Stimulated activated naive CD8-positive, alpha-beta T cell treated with anti-CD3 and anti-CD28 coated beads, Interleukin-15, Interleukin-2, amounts not matched to agents 100 U/mL and 50 U/mL, for 24 hours (primary cell): Measurements from ENCODE around the gene IL18RAP.

Experiments
- ATAC-seq: fragments of 150-1000 bp; cut with Tn5 transposase; one replicate; pipeline ENCODE4 v1.10.0; 2021
- DNase-seq: peaks from one replicate; pipeline ENCODE4 v3.0.0; 2021

The IL18RAP gene

DNA sequence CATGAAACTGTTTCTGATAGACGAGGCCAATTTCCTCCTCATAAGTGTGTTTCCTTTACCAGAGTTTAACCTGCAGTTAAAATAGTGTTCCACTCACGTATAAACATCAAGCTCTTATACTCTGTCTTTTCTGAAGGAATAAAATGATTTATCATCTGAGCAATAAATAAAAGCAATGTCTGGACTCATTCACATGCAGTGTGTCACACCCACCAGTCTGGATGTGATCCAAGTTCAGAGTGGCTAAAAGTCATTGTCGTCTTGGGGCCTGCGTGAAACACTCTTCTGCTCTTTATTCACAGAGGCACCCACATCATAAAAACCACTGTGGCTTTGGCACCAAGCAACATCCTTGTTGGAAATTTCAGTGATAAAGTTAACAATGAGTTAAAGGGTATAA, 30.5 kb downstream of the IL18RAP start:
- ATAC-seq (no peak), DNase-seq (no peak)

DNA sequence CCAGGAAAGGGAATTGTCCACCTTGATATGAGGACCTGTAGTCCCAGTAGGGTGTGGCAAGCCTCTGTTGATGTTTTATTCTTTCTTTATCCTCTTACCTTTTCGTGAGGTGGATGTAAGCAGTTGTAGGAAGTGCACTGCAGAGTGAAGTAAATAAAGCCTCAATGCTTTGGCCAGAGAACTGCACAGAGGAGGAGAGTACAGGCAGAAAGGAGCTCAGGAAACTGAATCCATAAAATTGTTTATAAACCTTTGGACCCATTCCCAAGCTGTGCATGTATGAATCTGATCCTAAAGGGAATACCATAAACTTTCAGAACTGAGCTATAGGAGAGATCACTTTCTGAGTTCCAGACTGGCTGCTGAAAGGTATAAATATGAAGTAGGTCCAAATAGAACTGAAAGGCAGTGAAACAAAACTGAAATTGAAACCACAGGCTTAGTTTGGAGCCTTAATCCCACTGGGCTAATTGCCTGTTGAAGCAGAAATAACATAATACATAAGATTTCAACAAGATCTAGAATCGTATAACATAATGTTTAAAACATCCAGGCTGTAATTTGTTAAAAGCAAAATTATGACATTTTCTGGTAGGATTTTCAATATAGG, 32.2 kb downstream of the IL18RAP start:
- no peak for ATAC-seq
- DNase-seq: no peak

DNA sequence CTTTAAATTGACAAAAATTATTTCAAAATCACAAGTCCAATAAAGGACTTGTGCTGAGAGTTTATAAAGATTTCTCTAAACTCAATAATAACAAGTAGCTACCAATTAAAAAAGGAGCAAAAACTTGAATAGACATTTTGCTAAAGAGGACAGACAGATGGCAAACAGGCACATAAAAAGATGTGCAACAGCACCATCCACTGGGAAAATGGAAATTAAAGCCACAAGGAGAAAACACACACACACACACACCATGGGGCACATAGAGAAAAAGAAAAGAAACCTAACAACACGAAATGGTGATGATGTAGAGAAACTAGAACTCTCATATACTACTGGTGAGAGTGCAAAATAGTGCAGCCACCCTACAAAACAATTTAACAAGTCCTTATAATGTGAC, 37.5 kb downstream of the IL18RAP start:
- peak; percentile 28 for ATAC-seq
- no peak for DNase-seq

DNA sequence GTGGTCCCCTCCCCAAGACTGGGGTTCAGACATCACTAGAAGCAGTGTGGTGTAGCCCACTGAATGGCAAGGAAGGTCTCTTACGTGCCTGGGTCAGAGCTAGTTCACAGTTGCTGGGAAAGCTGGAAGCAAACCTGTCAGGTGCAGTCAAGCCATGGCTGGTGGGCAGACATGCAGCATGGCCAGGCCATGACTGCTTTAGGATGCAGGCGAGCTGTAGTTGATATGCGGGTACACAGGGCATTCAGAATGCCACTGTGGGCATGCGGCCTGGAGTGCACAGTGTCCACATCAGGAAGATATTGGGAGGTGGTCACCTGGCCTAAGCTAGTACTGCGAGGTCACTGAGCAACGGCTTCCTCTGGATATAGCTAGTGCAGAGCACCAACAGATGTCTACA, 38.2 kb downstream of the IL18RAP start:
- DNase-seq (no peak), ATAC-seq (no peak)

DNA sequence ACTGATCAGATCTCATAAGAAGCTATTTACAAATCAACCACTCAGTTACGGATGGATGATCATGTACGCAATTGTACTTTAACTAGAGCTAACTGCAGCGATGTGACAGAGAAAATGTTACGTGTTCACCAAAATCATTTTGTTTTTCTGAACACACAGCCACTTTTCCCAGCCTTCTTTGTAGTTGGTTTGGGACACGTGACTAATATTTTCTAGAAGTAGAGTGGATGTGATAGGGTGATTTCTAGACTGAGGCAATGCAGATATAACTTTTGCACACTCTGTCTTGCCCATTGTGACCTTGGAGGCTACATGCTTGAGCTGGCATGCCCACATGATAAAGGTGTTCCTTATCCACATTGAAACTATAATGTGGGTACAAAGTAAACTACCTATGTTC, 40.2 kb downstream of the IL18RAP start:
- DNase-seq: no peak
- ATAC-seq: no peak

DNA sequence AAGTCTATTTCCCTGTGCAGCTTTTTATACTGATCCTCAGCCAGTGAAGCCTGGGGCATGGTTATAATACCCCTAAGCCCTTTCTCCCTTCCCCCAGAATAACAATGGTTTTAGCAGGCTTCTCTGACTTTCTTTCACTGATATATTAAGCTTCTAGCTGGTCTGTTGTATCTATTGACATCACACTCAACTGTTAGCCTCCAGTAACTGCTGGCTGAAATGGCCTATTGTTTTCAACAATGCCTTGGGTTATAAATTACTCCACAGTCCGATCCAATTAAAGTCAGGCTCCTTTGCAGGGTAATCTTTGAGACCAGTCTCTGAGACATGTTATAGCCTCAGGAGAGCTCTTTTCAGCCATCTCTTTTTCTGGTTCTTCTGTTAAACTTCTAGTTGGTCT, 47.2 kb downstream of the IL18RAP start:
- no peak for ATAC-seq
- DNase-seq: no peak

DNA sequence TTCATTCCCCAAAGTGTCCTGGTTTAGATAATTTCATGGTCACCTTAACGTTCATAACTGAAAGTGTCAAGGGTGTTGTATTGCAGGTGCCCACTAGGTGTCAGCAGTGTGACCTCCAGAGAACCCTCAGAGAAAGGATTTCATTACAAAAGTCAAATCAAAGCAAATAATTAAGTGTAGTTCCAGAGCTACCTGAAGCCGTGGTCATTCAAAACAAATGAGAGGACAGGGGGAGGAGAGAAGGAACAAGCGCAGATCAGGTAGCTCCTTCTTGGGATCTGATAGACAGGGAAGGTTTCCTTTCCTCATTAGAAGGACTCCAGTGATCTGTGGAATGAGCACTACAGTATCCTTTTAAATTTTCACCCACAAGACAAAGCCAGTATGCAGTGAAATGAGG, 50.1 kb downstream of the IL18RAP start, which contains the start of gene SLC9A4:
Gene SLC9A4 (plus strand): TSS at position 207 of the 400 bp plus-strand sequence. CDS start 534 bp downstream, outside the sequence.
- DNase-seq (peak; percentile 63), ATAC-seq (no peak)

DNA sequence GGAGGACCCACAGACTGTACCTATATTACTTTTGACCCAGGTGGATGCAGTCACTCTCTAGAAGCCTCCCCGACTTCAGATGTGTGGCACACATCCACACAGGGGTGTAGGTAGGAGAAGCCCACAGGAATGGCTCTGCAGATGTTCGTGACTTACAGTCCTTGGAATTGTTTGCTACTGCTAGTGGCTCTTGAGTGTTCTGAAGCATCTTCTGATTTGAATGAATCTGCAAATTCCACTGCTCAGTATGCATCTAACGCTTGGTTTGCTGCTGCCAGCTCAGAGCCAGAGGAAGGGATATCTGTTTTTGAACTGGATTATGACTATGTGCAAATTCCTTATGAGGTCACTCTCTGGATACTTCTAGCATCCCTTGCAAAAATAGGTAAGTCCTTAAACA, 50.7 kb downstream of the IL18RAP start:
- ATAC-seq (no peak), DNase-seq (no peak)

DNA sequence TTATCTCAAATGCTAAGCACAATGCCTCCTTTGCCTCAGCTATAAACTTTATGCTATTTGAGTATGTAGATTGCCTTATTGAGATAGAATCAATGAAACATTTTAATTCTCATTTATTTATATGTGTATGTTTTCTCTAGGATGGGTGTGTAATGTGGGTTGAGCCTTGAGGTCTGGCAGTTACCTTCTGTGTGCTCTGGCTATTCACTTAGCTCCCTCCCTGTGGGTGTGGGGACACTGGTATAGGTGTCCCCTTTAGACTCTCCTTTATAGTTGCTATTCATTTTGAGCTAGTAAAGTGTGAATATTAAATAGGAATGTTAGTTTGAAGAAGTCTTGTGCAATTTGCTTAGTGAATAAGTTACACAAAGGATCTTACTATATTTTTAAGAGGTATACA, 51.8 kb downstream of the IL18RAP start:
- no peak for ATAC-seq
- DNase-seq: no peak

DNA sequence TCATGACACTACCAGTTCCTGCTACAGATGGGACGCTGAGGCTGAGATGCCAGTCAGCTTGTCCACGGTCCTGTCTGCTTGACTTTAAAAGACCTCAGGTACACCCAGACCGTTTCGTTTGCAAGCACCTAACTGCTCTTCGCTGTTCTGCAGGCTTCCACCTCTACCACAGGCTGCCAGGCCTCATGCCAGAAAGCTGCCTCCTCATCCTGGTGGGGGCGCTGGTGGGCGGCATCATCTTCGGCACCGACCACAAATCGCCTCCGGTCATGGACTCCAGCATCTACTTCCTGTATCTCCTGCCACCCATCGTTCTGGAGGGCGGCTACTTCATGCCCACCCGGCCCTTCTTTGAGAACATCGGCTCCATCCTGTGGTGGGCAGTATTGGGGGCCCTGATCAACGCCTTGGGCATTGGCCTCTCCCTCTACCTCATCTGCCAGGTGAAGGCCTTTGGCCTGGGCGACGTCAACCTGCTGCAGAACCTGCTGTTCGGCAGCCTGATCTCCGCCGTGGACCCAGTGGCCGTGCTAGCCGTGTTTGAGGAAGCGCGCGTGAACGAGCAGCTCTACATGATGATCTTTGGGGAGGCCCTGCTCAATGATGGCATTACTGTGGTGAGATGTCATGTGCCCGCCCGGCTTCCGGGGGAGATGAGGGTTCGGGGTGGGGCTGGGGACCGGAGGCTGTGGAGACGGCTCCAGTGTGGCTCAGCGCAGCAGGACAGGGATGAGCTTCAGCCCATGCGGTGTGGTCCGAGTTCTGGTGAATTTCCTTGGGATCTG, 55.9 kb downstream of the IL18RAP start:
- DNase-seq (no peak), ATAC-seq (no peak)

DNA sequence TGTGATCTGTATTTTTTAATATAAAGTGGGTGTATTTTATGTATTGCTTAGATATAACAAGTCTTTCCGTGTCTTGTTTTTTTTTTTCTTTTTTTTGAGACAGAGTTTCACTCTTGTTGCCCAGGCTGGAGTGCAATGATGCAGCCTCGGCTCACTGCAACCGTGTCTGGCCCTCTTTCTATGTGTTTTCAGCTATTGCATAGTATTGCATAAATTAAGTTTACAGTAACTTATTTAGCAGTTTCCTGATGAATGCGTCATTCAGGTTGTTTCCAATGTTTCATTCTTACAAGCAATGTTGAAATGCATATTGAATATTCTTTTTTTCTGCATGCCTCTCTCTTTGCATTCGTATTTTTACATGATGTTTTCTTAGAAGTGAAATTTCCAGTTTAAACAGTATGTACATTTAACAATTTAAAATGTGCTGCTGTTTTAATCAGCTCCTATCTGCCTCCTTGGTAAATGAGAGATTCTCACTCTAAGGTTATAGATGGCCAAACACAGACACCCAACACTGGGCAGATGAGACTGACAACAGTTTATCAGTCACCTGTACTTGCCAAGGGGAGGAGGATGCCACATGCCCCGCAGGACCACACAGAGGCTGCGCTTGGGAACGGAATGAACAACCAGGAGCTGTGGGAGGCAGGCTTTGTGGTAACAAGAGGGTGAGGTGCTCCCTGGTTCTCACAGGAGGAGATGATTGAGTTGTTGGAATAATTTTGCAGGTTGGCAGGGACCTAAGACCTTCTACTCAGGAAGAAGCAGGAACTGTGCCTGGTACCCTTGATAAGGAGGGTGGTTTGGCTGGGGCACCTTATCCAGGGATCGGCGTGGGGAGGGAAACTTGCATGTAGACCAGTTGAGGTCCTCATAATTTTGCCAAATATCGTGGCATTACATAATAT, 57.6 kb downstream of the IL18RAP start:
- DNase-seq: no peak
- no peak for ATAC-seq

DNA sequence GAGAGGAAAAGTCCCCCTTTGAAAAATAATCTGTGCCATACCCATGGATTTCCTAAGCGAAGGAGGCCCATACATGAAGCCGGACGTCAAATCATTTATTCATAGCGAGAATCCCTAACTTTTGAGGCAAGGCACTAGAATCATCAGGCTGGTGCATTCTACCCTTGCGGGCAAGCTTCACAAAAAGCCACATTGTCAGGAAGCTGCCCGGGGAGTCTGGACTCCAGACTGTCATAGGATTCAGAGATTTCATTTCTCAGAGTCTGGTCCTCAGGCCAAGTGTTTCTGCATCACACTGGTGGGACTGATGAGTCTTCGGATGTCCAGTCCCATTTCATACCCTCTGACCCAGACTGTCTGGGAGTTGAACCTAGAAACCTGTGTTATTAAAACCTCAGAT, 59.0 kb downstream of the IL18RAP start:
- DNase-seq (no peak), ATAC-seq (no peak)

DNA sequence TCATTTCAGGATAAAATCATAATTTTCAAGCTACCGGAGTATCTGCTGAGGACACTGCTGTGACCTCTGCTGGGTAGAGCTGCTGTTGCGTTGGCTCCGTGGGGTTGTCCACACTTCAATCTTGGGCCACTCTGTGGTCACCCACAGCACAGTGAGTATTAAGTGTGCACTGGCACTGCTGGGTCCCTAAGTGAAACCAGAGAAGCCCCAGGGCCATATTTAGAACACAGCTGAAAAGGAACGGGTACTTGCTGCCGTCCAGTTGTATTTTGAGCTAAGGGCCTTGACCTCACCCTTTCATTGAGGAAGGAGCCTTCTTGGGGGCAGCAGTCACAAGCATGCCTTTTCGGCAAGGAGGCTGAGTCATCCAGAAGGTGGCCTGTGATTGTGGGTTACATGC, 60.1 kb downstream of the IL18RAP start:
- DNase-seq (no peak), ATAC-seq (no peak)

DNA sequence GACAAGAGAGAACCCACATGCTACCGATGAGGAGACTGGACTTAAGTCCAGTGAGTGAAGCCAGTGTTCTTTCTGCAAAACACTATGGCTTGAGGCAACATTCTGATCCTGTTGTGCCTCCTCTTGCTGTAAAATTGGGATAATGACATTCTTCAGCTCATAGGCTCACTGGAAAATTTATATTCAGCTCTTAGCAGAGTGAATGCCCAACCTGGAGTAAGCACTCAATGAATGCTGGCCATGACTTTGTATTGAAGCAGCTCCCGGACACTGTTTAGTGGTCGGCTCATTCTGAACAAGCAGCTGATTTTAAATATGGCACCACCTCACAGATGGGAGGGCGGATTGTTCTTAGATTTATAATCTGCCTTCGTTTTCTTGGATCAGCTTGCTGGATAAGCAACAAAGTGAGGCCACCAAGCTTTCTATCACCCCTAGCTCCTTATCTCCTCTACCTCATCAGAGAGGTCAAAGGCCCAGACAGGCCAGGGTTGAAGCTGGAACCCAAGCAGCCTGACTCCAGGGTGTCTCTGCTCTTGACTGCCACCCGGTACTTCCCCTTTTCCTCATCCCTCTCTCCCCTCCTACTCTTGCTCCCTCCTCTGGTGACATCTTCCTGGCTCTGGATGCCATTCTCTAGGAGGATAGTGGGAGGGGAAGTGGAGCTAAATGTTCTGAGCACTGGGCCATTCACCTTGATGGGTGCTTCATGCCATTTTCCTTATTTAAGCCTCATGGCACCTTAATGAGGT, 61.5 kb downstream of the IL18RAP start:
- ATAC-seq: no peak
- no peak for DNase-seq

DNA sequence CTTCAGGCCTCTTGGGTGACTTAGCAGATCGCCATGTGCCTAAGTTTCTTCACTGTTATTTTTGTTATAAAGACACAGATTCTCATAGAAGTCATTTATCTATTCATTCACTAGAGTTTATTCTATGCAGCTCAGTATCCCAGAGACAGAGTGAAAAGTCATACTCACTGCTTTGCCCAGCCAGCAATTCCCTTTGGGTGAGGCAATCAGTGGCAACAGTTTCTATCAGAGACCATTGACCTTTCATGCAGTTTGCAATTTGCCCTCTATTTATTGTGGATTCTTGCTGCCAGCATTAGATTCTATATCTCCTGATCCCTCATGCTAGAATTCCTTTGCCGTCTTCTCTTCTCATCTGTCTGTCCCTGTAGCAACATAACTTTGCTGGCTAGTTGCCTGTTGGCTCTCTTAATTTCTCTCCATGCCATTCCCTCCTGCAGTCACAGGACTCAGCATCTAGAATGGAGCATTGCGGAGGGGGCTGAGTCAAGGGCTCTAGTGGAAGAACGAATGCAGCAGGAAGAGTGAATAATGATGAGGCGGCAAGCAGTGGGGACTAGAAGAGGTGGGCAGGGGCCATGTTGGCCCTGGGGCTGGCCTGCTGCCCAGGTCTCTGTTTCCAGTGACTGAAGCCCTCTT, 62.3 kb downstream of the IL18RAP start:
- no peak for DNase-seq
- ATAC-seq: no peak

DNA sequence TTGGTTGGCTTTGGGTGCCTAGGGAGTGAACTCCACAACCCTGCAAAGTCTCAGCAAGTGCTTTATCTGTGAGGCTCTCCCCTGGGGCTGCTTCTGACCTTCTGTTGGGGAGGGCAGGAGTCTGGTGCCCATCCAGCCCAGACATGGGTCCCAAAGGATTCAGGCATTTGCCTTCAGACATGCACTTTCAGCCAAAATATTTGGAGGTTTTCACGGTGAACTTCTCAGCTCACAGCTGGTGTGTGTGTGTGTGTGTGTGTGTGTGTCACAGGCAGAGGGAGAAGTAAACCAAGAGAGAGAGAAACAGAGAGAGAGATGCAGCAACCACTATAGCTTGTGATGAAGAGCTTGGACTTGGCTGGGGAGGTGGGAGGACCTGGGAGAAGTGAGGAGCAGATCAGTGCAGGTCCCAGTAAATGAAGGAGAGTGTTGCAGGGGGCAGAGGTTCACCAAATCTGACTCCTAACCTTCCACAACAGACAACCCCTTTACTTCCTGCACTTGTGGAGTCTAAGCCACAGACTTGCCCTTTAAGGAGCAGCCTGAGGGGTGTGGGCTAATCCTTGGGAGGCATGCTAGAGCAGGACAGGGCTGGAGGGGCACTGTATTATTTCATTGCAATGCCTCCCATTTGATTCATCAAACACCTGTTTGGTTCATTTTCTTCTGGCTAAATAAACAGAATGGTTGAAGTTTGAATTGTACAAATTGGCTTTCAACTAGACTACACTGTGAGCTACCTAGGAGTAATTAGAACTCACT, 64.2 kb downstream of the IL18RAP start:
- ATAC-seq: no peak
- DNase-seq: no peak

DNA sequence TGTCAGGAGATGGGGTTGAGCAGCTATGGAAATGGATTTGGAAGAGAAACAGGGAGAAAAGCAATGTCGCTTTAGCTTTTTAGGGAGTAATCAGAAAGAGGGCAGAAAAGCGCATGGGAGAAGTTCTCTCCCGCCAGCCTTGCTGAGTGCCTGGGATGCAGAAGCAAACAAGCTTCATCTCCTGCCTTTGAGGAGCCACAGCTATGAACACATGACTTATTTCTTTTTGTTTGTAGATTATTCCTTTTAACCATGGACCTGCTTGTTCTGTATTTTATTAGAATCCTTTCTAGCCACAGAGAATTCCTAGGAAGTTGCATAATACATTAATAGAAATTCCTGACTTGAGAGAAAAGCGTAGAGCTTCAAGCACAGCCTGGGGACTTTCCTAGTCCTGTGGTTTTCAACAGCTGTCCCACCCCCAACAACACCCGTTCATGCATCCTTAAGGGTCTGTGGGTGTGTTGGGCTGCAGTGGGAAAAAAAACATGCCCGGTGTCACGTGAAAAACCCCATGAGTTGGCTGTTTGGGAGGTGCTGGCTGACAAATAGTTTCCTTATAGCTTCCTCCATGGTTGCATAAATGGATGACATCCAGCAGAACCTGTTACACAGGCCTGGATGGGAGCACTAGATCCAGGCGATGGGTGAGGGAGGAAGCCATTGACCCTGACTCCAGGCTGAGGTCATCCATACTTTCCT, 65.0 kb downstream of the IL18RAP start:
- DNase-seq (no peak), ATAC-seq (peak; percentile 14)

DNA sequence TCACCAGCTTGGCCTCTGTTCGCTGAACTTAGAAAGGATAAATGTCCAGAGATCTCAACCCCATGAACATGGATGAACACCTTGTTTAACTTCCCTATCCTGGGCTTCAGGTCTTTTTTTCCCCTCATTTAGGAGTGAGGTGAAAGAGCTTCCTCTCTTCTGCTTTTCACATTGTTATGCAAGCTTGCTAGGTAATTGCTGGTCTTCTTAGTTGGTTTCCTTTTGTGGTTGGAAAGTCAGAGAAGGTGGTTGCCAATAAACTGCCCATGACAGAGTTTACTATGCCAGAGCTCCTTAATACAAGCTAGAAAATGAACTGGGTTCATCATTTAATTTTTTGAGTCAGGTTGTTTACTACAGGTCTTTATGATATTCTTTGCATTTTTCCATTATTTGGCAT, 66.7 kb downstream of the IL18RAP start:
- DNase-seq (no peak), ATAC-seq (no peak)

DNA sequence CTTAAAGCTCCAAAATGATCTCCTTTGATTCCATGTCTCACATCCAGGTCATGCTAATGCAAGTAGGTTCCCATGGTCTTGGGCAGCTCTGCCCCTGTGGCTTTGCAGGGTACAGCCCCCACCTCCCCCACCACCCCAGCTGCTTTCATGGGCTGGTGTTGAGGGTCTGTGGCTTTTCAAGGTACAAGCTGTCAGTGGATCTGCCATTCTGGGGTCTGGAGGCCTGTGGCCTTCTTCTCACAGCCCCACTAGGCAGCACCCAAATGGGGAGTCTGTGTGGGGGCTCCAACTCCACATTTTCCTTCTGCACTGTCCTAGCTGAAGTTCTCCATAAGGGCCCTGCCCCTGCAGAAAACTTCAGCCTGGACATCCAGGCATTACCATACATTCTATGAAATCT, 69.0 kb downstream of the IL18RAP start:
- no peak for ATAC-seq
- no peak for DNase-seq

DNA sequence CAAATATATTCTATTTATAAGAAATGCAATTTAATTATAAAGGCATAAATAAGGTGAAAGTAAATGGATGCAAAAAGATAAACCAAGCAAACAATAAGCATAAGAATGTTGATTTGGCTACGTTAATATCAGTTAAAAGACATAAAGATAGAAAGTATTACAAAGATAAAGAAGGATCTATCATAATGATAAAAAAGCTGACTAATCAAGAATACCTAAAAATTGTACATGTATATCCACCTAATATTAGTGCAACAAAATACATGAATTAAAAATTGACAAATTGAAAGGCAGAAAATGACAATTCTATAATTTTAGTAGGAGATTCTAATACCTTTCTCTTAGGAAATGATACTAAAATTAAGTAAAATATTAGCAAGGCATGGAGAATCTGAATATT, 71.6 kb downstream of the IL18RAP start:
- DNase-seq (no peak), ATAC-seq (no peak)
